KMS-11 (cell line): ENCODE measurements around the gene SGO1.

Experiments used
- H2AFZ ChIP-seq: fragments of 200-600 bp; sonication (generic); 2 replicates; pipeline ENCODE4 v1.6.1; 2016; ENCODE audit warnings: antibody characterized with exemption, mixed run types, low read depth
- H3K27ac ChIP-seq: fragments of 200-600 bp; sonication (generic); 2 replicates; pipeline ENCODE4 v1.6.1; 2016; ENCODE audit warnings: mild to moderate bottlenecking, mixed run types
- H3K27me3 ChIP-seq: fragments of 200-600 bp; sonication (generic); 2 replicates; pipeline ENCODE4 v1.6.1; 2017; ENCODE audit warnings: mild to moderate bottlenecking, low read depth, mixed run types, moderate library complexity; ENCODE audit not compliant: insufficient read depth
- H3K36me3 ChIP-seq: fragments of 200-600 bp; sonication (generic); 2 replicates; pipeline ENCODE4 v1.6.1; 2017; ENCODE audit warnings: mild to moderate bottlenecking, mixed run types; ENCODE audit not compliant: insufficient read depth
- H3K4me1 ChIP-seq: fragments of 200-600 bp; sonication (generic); 2 replicates; pipeline ENCODE4 v1.6.1; 2016; ENCODE audit warnings: mild to moderate bottlenecking, low read depth, mixed run types; ENCODE audit not compliant: poor library complexity, severe bottlenecking
- H3K4me2 ChIP-seq: fragments of 200-600 bp; sonication (generic); 2 replicates; pipeline ENCODE4 v1.7.0; 2016; ENCODE audit warnings: mild to moderate bottlenecking, mixed run types
- H3K4me3 ChIP-seq: fragments of 200-600 bp; sonication (generic); IDR thresholded peaks from 2 replicates; pipeline ENCODE4 v1.6.1; 2017; ENCODE audit warnings: low read depth, low read length, mixed read lengths; ENCODE audit not compliant: insufficient read depth
- H3K79me2 ChIP-seq: fragments of 200-600 bp; sonication (generic); 2 replicates; pipeline ENCODE4 v1.6.1; 2016; ENCODE audit warnings: low read depth, mixed run types; ENCODE audit not compliant: insufficient read depth
- H3K9ac ChIP-seq: fragments of 200-600 bp; sonication (generic); 2 replicates; pipeline ENCODE4 v1.6.1; 2016; ENCODE audit warnings: mild to moderate bottlenecking, mixed run types
- H4K20me1 ChIP-seq: fragments of 200-600 bp; sonication (generic); 2 replicates; pipeline ENCODE4 v1.6.1; 2016; ENCODE audit warnings: mild to moderate bottlenecking, mixed run types; ENCODE audit not compliant: insufficient read depth
- TF ChIP-seq, protein P1 (sequence below): fragments of 200-600 bp; sonication (generic); conservative IDR thresholded peaks from 2 replicates; pipeline ENCODE4 v1.6.1; 2017; ENCODE audit warnings: low read depth, mild to moderate bottlenecking, antibody characterized with exemption, low read length, moderate library complexity, mixed read lengths

SGO1 gene

DNA sequence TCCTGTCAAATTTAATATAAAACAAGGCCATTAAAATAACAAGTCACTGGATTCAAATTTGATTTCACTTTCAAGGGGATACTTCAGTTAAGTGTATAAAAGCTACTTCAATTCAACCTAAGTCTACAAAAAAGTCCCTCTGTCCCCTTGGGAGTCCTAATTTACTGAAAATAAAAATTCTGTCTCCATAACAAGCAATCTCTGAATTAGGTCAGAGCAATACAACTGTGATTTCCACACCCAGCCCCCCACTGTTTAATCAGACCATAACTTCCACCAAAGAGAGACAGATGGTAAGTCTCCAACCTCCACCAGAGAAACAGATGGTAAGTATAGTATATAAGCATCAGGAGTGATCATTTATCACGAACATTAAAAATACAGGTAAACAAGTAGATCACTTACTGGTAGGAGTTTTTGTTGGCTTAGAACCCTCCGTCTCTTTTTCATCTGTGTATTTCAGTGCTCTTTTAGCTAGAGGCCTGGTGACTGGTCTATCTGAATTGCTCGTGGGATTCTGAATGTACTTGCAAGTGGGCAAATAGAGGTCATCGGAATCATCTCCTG, 12.1 kb downstream of the SGO1 start:
- Histone ChIP-seq H3K4me1 (no peaks in the 10 kb centered on the region), H3K36me3 (no peaks in the 10 kb centered on the region), H2AFZ (no peak overlapping the region), H3K27me3 (no peaks in the 10 kb centered on the region), H3K9ac (no peak overlapping the region), H3K27ac (no peak overlapping the region), H3K4me3 (no peak overlapping the region), H3K4me2 (no peak overlapping the region), H3K79me2 (no peaks in the 10 kb centered on the region), H4K20me1 (no peaks in the 10 kb centered on the region)
- TF ChIP-seq, protein P1, sequence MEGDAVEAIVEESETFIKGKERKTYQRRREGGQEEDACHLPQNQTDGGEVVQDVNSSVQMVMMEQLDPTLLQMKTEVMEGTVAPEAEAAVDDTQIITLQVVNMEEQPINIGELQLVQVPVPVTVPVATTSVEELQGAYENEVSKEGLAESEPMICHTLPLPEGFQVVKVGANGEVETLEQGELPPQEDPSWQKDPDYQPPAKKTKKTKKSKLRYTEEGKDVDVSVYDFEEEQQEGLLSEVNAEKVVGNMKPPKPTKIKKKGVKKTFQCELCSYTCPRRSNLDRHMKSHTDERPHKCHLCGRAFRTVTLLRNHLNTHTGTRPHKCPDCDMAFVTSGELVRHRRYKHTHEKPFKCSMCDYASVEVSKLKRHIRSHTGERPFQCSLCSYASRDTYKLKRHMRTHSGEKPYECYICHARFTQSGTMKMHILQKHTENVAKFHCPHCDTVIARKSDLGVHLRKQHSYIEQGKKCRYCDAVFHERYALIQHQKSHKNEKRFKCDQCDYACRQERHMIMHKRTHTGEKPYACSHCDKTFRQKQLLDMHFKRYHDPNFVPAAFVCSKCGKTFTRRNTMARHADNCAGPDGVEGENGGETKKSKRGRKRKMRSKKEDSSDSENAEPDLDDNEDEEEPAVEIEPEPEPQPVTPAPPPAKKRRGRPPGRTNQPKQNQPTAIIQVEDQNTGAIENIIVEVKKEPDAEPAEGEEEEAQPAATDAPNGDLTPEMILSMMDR, result no peak

DNA sequence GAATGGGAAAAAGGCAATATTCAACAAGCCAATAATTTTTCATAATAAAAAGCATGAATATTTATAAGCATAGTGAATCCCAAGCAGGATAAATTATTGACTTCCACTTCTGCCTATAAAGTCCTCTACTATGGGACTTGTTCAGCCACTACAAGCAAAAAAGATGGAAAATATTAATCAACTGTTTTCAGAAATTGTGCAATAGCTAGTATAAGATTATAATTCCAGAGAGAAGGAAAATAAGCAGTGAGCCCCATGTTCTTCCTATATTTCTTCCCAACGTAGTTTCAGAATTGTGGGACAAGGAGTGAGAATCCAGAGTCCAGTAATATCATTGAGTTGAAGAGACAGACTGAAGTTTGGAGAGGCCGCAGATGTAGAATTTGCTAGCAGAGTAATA, 24.3 kb downstream of the SGO1 start:
- no peak overlapping the region for H2AFZ ChIP-seq
- TF ChIP-seq, protein P1, result no peak
- H3K36me3 ChIP-seq, result no peaks in the 10 kb centered on the region
- H3K27me3 ChIP-seq, result no peaks in the 10 kb centered on the region
- no peaks in the 10 kb centered on the region for H4K20me1 ChIP-seq
- no peak overlapping the region for H3K27ac ChIP-seq
- no peaks in the 10 kb centered on the region for H3K79me2 ChIP-seq
- H3K4me1 ChIP-seq, result peaks cover 10% of the 10 kb centered on the region
- H3K9ac ChIP-seq, result no peak overlapping the region
- H3K4me3 ChIP-seq, result no peak overlapping the region
- H3K4me2 ChIP-seq, result no peak overlapping the region

DNA sequence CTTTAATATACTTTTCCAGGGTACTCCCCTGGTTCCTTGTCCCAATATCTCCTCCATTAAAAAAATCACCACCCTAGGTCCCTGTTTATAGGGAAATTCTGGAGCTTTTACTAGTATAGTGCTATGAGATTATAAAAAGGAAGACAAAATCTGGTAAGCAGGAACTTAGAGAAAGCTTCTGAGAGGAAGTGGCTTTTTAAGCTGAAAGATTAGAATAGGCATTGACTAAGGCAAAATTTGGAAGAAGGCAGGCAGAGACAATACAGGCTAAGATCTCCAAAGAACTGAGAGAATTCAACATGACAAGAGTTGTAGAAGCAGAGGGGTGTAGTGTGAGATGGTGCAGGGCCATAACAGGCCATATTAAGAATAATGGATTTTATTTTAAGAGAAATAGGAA, 25.8 kb downstream of the SGO1 start:
- Histone ChIP-seq H3K27ac (no peak overlapping the region), H3K4me2 (no peak overlapping the region), H4K20me1 (no peaks in the 10 kb centered on the region), H3K79me2 (no peaks in the 10 kb centered on the region), H2AFZ (no peak overlapping the region), H3K27me3 (no peaks in the 10 kb centered on the region), H3K36me3 (no peaks in the 10 kb centered on the region), H3K4me3 (no peak overlapping the region), H3K4me1 (peaks cover 4% of the 10 kb centered on the region), H3K9ac (no peak overlapping the region)
- TF ChIP-seq, protein P1, result no peak

DNA sequence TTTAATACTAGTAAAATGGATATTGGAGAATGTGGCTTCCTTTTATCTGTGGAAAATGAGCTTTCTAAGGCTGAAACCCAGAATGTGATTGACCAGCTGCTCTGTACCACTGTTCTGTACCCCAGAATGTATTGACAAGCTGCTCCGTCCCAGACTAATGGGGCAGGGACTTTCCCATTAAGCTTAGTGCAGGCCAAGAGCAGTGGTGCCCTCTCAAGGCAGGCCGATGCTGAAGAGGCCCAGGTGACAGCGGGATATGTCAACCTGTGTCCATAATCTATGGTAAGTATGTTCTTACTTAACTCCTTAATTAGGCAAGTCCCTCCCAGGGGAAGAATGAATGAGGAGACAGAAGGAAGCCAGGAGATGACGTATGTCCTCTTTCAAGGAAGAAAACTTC, 31.1 kb downstream of the SGO1 start:
- H3K79me2 ChIP-seq, result no peaks in the 10 kb centered on the region
- H3K4me3 ChIP-seq, result no peak overlapping the region
- H3K27me3 ChIP-seq, result no peaks in the 10 kb centered on the region
- no peak overlapping the region for H3K27ac ChIP-seq
- no peaks in the 10 kb centered on the region for H4K20me1 ChIP-seq
- no peak overlapping the region for H3K4me2 ChIP-seq
- H3K9ac ChIP-seq, result no peak overlapping the region
- no peak overlapping the region for H2AFZ ChIP-seq
- no peaks in the 10 kb centered on the region for H3K36me3 ChIP-seq
- H3K4me1 ChIP-seq, result no peaks in the 10 kb centered on the region
- TF ChIP-seq, protein P1, result no peak
